ENCODE measurements around the gene UBASH3A.

The UBASH3A gene

GRCh38 chr21:42491328-42491727 lies 87.6 kb downstream of the UBASH3A start:
- DNase-seq (ENCODE audit: low spot score): no peak

- no peak for DNase-seq (ENCODE audit: low spot score)
These were observed 88.5 kb downstream of the UBASH3A start for GRCh38 chr21:42492201-42492600.

DNA sequence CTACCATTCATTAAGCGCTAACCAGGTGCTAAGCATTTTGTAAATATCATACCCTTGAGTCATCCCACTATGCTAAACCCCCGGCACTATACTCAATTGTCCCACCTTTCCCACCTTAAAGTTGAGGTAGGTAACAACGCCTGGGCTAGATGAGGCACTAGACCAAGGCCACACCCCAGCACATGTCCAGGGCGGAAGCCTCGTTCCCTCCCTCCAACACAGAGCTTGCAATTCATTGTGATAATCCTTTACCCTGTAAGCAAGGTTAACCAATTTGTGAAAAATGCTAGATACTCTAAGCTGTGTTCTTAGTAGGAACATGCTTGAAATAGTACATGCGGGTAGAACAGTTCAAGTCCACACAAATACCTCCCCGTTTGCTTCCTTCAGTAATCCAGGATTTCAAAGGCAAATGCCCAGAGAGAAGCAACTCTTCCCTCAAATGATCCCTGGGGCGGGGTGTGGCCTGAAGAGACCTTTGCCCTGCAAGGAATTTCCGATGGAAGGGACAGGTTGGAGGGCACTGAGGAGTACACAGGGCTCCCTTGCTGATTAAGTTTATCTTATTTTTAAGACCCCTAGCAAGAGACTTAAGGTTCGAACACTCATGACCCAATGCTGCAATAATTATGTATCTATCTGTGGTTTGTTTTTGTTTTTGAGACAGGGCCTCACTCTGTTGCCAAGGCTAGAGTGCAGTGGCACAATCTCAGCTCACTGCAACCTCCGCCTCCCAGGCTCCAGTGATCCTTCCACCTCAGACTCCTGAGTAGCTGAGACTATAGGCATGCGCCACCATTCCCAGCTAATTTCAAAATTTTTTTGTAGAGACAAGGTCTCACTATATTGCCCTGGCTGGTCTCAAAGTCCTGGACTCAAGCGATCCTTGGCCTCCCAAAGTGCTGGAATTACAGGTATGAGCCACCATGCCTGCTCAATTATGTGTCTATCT lies 89.7 kb downstream of the UBASH3A start:
- DNase-seq (ENCODE audit: low spot score): no peak

GRCh38 chr21:42495027-42495426 lies 91.3 kb downstream of the UBASH3A start:
- DNase-seq (ENCODE audit: low spot score): no peak

- no peak for DNase-seq (ENCODE audit: low spot score)
These were observed 92.0 kb downstream of the UBASH3A start for GRCh38 chr21:42495765-42496119.

DNA sequence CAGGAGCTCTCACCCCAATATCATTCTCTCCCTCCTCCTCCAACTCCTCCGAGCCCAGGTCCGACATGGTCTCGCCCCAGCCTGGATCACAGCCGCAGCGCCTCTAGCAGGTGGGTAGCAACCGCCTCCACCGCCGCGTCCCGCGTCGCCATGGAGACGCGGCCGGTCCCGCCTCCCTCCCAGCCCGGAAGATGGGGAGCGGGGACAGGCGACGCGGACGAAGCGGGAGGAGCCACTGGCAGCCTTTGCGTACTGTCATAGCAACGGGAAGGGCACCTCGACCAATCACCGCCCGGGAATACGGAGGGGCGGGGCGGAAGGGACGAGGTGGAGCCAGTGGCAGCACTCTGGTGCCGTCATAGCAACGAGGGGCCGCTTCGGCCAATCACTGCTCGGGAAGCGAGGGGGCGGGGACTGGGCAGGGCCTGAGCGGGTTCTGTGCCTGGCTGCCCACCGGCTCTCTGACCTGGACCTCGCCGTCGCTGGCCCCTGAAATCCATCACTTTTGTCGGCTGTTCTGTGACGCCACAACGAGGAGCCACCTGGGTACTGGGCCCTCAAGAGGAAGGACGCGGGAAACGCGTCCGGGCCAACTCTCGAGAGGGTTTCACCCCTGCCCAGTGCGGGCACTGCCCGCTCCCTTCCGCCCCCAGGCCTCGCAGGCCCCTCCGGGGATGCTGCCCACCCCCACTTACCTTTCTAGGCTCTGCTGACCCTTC lies 92.6 kb downstream of the UBASH3A start, which contains the start of gene RSPH1:
Gene RSPH1 (minus strand): TSS at position 105 of the 719 bp plus-strand sequence. CDS start 38 bp downstream, at position 67.
- DNase-seq (ENCODE audit: low spot score): peak; percentile 88

DNA sequence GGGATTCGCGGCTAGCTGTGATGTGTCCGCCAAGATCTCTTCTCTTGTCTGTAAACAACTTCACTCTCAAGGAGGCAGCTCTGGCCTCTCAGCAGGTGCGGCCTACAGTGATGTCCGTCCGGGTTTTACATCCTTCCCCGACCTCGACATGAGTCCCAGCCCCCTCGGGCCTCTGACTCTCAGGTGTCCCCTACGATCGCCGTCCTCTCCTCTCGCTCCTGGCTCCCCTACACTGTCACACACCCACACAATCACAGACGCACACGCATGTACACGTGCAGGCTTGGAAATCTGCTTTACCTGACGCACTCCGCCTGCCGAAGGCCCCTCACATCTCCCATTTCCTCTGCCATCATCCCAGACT lies 93.1 kb downstream of the UBASH3A start:
- DNase-seq (ENCODE audit: low spot score): no peak
